Measurements from ENCODE around the gene FYN. TPM values are rescaled to one million over a fixed set of nuclear protein-coding genes. Genes with fewer than 3 reads are reported as not detected.

Gene FYN
- polyA plus RNA-seq, 1 donor (not counting 4 experiments of a cell fraction or from before 2014, with no cell fraction given) = 24.7 TPM

- Histone ChIP-seq H2AFZ (ENCODE audit: control insufficient read depth, low read length) (no peak overlapping the region), H3K27ac (ENCODE audit: control insufficient read depth, insufficient read depth, low read length) (no peak overlapping the region), H3K79me2 (ENCODE audit: control insufficient read depth, insufficient read depth, low read length) (peaks cover 35% of the 10 kb centered on the region), H3K4me1 (ENCODE audit: control insufficient read depth, extremely low read depth, insufficient read depth, low read length) (no peaks in the 10 kb centered on the region), H3K27me3 (ENCODE audit: control insufficient read depth, extremely low read depth, insufficient read depth, low read length) (no peaks in the 10 kb centered on the region), H3K36me3 (ENCODE audit: control insufficient read depth in 2 of 2, extremely low read depth in 1 of 2, insufficient read depth in 2 of 2, low read length in 2 of 2) (no peaks in the 10 kb centered on the region), H3K4me2 (ENCODE audit: control insufficient read depth, extremely low read depth, insufficient read depth, low read depth, low read length) (no peak overlapping the region), H4K20me1 (ENCODE audit: control insufficient read depth, extremely low read depth, insufficient read depth, low read length) (no peaks in the 10 kb centered on the region), H3K4me3 (ENCODE audit: control insufficient read depth in 2 of 3, extremely low read depth in 1 of 3, insufficient read depth in 2 of 3, low read depth in 1 of 3, low read length in 3 of 3) (no peak overlapping the region), H3K9ac (ENCODE audit: control insufficient read depth, extremely low read depth, insufficient read depth, low read length) (no peak overlapping the region), H3K9me1 (ENCODE audit: control insufficient read depth, extremely low read depth, insufficient read depth, low read length) (no peaks in the 10 kb centered on the region), H3K9me3 (ENCODE audit: control insufficient read depth, low read depth, low read length) (no peaks in the 10 kb centered on the region)
- TF ChIP-seq EZH2 (IDR thresholded peaks at IDR 0.05; ENCODE audit: low read length) = no peak
- dilution Hi-C loops (cut with MboI; ENCODE audit: extremely low pct_ligation_motif_present, low sequenced_read_pairs) = no loop called here
- FAIRE-seq (no peak), DNase-seq (ENCODE audit: low read depth, low spot score) (no peak)
Observed at GRCh38 chr6:111862741-111863140, 10.5 kb downstream of the FYN start.

- H3K36me3 ChIP-seq (ENCODE audit: control insufficient read depth in 2 of 2, extremely low read depth in 1 of 2, insufficient read depth in 2 of 2, low read length in 2 of 2) = no peaks in the 10 kb centered on the region
- H3K4me3 ChIP-seq (ENCODE audit: control insufficient read depth in 2 of 3, extremely low read depth in 1 of 3, insufficient read depth in 2 of 3, low read depth in 1 of 3, low read length in 3 of 3) = no peak overlapping the region
- FAIRE-seq = no peak
- no peaks in the 10 kb centered on the region for H3K9me3 ChIP-seq (ENCODE audit: control insufficient read depth, low read depth, low read length)
- no peaks in the 10 kb centered on the region for H3K4me1 ChIP-seq (ENCODE audit: control insufficient read depth, extremely low read depth, insufficient read depth, low read length)
- no peak overlapping the region for H2AFZ ChIP-seq (ENCODE audit: control insufficient read depth, low read length)
- H3K9ac ChIP-seq (ENCODE audit: control insufficient read depth, extremely low read depth, insufficient read depth, low read length) = no peak overlapping the region
- H3K27me3 ChIP-seq (ENCODE audit: control insufficient read depth, extremely low read depth, insufficient read depth, low read length) = no peaks in the 10 kb centered on the region
- TF ChIP-seq, protein P1, sequence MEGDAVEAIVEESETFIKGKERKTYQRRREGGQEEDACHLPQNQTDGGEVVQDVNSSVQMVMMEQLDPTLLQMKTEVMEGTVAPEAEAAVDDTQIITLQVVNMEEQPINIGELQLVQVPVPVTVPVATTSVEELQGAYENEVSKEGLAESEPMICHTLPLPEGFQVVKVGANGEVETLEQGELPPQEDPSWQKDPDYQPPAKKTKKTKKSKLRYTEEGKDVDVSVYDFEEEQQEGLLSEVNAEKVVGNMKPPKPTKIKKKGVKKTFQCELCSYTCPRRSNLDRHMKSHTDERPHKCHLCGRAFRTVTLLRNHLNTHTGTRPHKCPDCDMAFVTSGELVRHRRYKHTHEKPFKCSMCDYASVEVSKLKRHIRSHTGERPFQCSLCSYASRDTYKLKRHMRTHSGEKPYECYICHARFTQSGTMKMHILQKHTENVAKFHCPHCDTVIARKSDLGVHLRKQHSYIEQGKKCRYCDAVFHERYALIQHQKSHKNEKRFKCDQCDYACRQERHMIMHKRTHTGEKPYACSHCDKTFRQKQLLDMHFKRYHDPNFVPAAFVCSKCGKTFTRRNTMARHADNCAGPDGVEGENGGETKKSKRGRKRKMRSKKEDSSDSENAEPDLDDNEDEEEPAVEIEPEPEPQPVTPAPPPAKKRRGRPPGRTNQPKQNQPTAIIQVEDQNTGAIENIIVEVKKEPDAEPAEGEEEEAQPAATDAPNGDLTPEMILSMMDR (optimal IDR thresholded peaks at IDR 0.05 in 1 of 3, IDR thresholded peaks at IDR 0.05 in 1 of 3, conservative IDR thresholded peaks at IDR 0.05 in 1 of 3; ENCODE audit: extremely low read depth in 1 of 3, insufficient read depth in 2 of 3, low read length in 3 of 3) = no peak
- TF ChIP-seq EZH2 (IDR thresholded peaks at IDR 0.05; ENCODE audit: low read length) = no peak
- no peak overlapping the region for H3K27ac ChIP-seq (ENCODE audit: control insufficient read depth, insufficient read depth, low read length)
- no peak overlapping the region for H3K4me2 ChIP-seq (ENCODE audit: control insufficient read depth, extremely low read depth, insufficient read depth, low read depth, low read length)
- DNase-seq (ENCODE audit: low read depth, low spot score) = no peak
- no peaks in the 10 kb centered on the region for H3K9me1 ChIP-seq (ENCODE audit: control insufficient read depth, extremely low read depth, insufficient read depth, low read length)
- H3K79me2 ChIP-seq (ENCODE audit: control insufficient read depth, insufficient read depth, low read length) = peaks cover 34% of the 10 kb centered on the region
- dilution Hi-C loops (cut with MboI; ENCODE audit: extremely low pct_ligation_motif_present, low sequenced_read_pairs) = no loop called here
- H4K20me1 ChIP-seq (ENCODE audit: control insufficient read depth, extremely low read depth, insufficient read depth, low read length) = no peaks in the 10 kb centered on the region
Observed at GRCh38 chr6:111862314-111862713, 10.9 kb downstream of the FYN start.

DNA sequence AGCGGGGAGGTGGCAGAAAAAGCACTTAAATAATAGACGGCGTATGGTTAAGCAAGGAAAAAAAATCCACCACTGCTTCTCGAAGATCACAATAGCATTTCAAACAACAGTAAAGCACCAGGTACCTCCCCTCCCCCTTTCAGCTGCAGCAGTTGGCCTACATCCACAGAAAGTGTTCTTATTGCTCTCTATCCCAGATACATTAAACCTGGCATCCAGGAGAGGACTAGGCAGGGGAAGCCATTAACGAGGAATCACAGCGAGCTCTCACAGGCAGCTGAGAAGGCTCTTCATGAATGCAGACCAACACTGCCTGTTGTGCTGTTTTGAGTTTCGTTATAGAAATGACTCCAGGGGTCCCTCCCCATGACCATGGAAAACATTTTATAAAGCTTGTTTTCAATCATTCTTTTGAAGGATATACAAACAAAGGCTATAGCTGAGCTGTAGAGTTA, 11.8 kb downstream of the FYN start:
- TF ChIP-seq, protein P1 (optimal IDR thresholded peaks at IDR 0.05 in 1 of 3, IDR thresholded peaks at IDR 0.05 in 1 of 3, conservative IDR thresholded peaks at IDR 0.05 in 1 of 3; ENCODE audit: extremely low read depth in 1 of 3, insufficient read depth in 2 of 3, low read length in 3 of 3) = no peak
- TF ChIP-seq EZH2 (IDR thresholded peaks at IDR 0.05; ENCODE audit: low read length) = no peak
- Histone ChIP-seq H3K9ac (ENCODE audit: control insufficient read depth, extremely low read depth, insufficient read depth, low read length) (no peak overlapping the region), H3K9me3 (ENCODE audit: control insufficient read depth, low read depth, low read length) (no peaks in the 10 kb centered on the region), H3K79me2 (ENCODE audit: control insufficient read depth, insufficient read depth, low read length) (peaks cover 32% of the 10 kb centered on the region), H2AFZ (ENCODE audit: control insufficient read depth, low read length) (no peak overlapping the region), H3K4me1 (ENCODE audit: control insufficient read depth, extremely low read depth, insufficient read depth, low read length) (no peaks in the 10 kb centered on the region), H3K9me1 (ENCODE audit: control insufficient read depth, extremely low read depth, insufficient read depth, low read length) (no peaks in the 10 kb centered on the region), H4K20me1 (ENCODE audit: control insufficient read depth, extremely low read depth, insufficient read depth, low read length) (no peaks in the 10 kb centered on the region), H3K4me2 (ENCODE audit: control insufficient read depth, extremely low read depth, insufficient read depth, low read depth, low read length) (no peak overlapping the region), H3K36me3 (ENCODE audit: control insufficient read depth in 2 of 2, extremely low read depth in 1 of 2, insufficient read depth in 2 of 2, low read length in 2 of 2) (no peaks in the 10 kb centered on the region), H3K27ac (ENCODE audit: control insufficient read depth, insufficient read depth, low read length) (no peak overlapping the region), H3K4me3 (ENCODE audit: control insufficient read depth in 2 of 3, extremely low read depth in 1 of 3, insufficient read depth in 2 of 3, low read depth in 1 of 3, low read length in 3 of 3) (no peak overlapping the region), H3K27me3 (ENCODE audit: control insufficient read depth, extremely low read depth, insufficient read depth, low read length) (no peaks in the 10 kb centered on the region)
- DNase-seq (ENCODE audit: low read depth, low spot score) (no peak), FAIRE-seq (no peak)
- dilution Hi-C loops (cut with MboI; ENCODE audit: extremely low pct_ligation_motif_present, low sequenced_read_pairs) = no loop called here
